Measurements from ENCODE around the gene RCOR1.

- TF ChIP-seq, protein P1, sequence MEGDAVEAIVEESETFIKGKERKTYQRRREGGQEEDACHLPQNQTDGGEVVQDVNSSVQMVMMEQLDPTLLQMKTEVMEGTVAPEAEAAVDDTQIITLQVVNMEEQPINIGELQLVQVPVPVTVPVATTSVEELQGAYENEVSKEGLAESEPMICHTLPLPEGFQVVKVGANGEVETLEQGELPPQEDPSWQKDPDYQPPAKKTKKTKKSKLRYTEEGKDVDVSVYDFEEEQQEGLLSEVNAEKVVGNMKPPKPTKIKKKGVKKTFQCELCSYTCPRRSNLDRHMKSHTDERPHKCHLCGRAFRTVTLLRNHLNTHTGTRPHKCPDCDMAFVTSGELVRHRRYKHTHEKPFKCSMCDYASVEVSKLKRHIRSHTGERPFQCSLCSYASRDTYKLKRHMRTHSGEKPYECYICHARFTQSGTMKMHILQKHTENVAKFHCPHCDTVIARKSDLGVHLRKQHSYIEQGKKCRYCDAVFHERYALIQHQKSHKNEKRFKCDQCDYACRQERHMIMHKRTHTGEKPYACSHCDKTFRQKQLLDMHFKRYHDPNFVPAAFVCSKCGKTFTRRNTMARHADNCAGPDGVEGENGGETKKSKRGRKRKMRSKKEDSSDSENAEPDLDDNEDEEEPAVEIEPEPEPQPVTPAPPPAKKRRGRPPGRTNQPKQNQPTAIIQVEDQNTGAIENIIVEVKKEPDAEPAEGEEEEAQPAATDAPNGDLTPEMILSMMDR (IDR thresholded peaks at IDR 0.05; ENCODE audit: poor library complexity) = no peak
- TF ChIP-seq EZH2 (IDR thresholded peaks at IDR 0.05; ENCODE audit: borderline replicate concordance) (no peak), EZH2phosphoT487 (IDR thresholded peaks at IDR 0.05; ENCODE audit: low read depth, severe bottlenecking, unreplicated experiment) (no peak)
Measured at GRCh38 chr14:102759456-102760187, 167.2 kb downstream of the RCOR1 start.

Measured in hepatocyte (in vitro differentiated cells).